ENCODE data around the gene SNX8. TPM values are rescaled to one million over a fixed set of nuclear protein-coding genes. Genes with fewer than 3 reads are reported as not detected.

SNX8 gene
- total RNA-seq, 2 experiments from 2014 or later: 12.1 to 42.0 TPM

DNA sequence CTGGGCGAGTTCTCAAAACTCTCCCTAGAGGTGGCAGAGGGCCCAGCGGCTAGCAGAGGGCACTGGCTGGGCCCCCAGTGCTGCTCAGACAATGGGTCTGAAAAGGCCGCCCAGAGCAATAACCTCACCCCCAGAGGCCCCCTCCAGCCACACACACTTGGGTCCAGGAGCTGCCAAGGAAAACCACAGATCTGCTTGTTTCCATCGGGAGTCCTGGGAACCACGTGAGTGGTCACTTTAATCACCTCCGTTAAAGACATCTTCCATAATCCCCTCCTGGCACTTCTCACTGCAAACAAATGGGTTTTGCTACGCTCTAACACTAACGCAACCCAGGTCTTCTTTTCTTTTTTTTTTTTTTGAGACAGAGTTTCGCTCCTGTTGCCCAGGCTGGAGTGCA lies 42.2 kb downstream of the SNX8 start:
- Histone ChIP-seq H3K4me3 (ENCODE audit: low read depth, low read length, poor library complexity, severe bottlenecking) (no peak overlapping the region), H3K4me2 (ENCODE audit: low read length) (no peak overlapping the region), H2AFZ (ENCODE audit: low read length) (no peak overlapping the region), H3K9me3 (ENCODE audit: low read length) (no peaks in the 10 kb centered on the region), H3K79me2 (ENCODE audit: insufficient read depth, low read depth, low read length) (no peaks in the 10 kb centered on the region), H3K4me1 (ENCODE audit: insufficient read depth, low read length, poor library complexity, severe bottlenecking) (no peaks in the 10 kb centered on the region), H3K36me3 (ENCODE audit: insufficient read depth, low read length) (peaks cover 20% of the 10 kb centered on the region), H3K9me2 (ENCODE audit: insufficient read depth, low read length) (no peaks in the 10 kb centered on the region), H4K20me1 (ENCODE audit: insufficient read depth, low read length) (no peaks in the 10 kb centered on the region), H3K27ac (ENCODE audit: low read depth, low read length, poor library complexity, severe bottlenecking) (no peak overlapping the region)
- CTCF ChIA-PET (ENCODE audit: unreplicated experiment): no interaction called here
- TF ChIP-seq, protein P1, sequence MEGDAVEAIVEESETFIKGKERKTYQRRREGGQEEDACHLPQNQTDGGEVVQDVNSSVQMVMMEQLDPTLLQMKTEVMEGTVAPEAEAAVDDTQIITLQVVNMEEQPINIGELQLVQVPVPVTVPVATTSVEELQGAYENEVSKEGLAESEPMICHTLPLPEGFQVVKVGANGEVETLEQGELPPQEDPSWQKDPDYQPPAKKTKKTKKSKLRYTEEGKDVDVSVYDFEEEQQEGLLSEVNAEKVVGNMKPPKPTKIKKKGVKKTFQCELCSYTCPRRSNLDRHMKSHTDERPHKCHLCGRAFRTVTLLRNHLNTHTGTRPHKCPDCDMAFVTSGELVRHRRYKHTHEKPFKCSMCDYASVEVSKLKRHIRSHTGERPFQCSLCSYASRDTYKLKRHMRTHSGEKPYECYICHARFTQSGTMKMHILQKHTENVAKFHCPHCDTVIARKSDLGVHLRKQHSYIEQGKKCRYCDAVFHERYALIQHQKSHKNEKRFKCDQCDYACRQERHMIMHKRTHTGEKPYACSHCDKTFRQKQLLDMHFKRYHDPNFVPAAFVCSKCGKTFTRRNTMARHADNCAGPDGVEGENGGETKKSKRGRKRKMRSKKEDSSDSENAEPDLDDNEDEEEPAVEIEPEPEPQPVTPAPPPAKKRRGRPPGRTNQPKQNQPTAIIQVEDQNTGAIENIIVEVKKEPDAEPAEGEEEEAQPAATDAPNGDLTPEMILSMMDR (conservative IDR thresholded peaks at IDR 0.05; ENCODE audit: low read length): no peak
- TF ChIP-seq EZH2phosphoT487 (IDR thresholded peaks at IDR 0.05; ENCODE audit: borderline replicate concordance, low read depth, low read length): no peak
- intact Hi-C loops (cut with micrococcal nuclease; ENCODE audit: unreplicated experiment): no loop called here
- DNase-seq (ENCODE audit: low spot score): no peak
- no TSS peak for BruUV-seq (replicated peaks)
- POLR2A ChIA-PET: no interaction called here

DNA sequence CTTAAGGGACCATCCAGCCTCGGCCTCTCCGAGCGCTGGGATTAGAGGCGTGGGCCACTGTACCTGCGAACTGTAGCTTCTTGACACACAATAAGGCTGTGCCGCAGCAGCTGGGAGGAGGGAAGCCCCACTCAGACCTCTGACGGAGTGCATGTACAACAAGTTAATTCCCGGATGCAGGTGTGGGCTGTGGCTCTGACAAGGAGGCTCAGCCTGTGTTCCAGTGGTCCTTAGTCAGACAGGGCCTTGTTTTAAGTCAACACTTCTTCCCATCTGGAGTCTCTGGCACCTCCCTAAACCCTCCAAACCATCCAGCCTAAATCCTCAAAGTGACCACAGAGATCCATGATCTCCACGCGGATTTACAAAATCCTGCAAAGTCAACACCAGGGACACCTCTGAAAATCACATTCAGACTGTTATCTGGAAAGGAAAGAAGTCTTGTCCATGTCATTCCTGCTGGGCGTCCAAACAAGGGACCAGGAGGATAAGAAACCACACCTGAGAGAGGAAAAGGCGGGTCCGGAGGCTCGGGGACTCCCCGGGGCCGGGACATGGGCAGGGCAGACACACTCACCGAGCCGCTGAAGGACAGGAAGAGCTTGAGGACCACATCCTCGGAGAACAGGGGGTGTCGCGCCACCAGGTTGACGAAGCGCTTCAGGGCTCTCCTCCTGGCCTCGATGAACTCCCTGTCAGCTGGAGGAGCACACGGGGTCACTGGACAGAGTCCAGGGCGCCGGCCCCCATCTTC lies 42.8 kb downstream of the SNX8 start:
- no TSS peak for BruUV-seq (replicated peaks)
- intact Hi-C loops (cut with micrococcal nuclease; ENCODE audit: unreplicated experiment): no loop called here

DNA sequence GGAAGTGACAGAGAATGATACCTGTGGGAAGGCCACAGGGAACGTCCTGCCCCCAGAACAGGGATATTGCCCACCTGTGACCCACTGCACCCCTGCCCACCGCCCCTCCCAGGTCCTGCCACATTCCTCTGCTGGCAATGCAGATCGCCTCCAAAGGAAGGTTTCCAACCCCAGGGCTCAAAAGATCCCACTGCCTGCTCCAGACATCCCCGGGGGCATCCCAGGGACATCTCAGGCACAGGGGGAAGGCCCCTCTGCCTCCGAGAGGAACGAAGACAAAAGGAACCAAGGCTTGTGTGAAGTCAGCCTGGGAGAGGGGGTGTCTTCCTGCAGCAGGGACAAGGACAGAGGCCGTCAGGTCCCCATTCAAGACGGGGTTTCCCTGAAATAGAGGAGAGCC lies 43.7 kb downstream of the SNX8 start:
- BruUV-seq (replicated peaks): no TSS peak
- POLR2A ChIA-PET: no interaction called here
- no peaks in the 10 kb centered on the region for H3K9me2 ChIP-seq (ENCODE audit: insufficient read depth, low read length)
- no peaks in the 10 kb centered on the region for H4K20me1 ChIP-seq (ENCODE audit: insufficient read depth, low read length)
- H2AFZ ChIP-seq (ENCODE audit: low read length): no peak overlapping the region
- no peak overlapping the region for H3K27ac ChIP-seq (ENCODE audit: low read depth, low read length, poor library complexity, severe bottlenecking)
- H3K79me2 ChIP-seq (ENCODE audit: insufficient read depth, low read depth, low read length): no peaks in the 10 kb centered on the region
- no peaks in the 10 kb centered on the region for H3K9me3 ChIP-seq (ENCODE audit: low read length)
- CTCF ChIA-PET (ENCODE audit: unreplicated experiment): no interaction called here
- no peaks in the 10 kb centered on the region for H3K4me1 ChIP-seq (ENCODE audit: insufficient read depth, low read length, poor library complexity, severe bottlenecking)
- no peak for DNase-seq (ENCODE audit: low spot score)
- H3K36me3 ChIP-seq (ENCODE audit: insufficient read depth, low read length): peaks cover 20% of the 10 kb centered on the region
- H3K4me3 ChIP-seq (ENCODE audit: low read depth, low read length, poor library complexity, severe bottlenecking): no peak overlapping the region
- no peak overlapping the region for H3K4me2 ChIP-seq (ENCODE audit: low read length)
- TF ChIP-seq, protein P1 (conservative IDR thresholded peaks at IDR 0.05; ENCODE audit: low read length): no peak
- no peak for TF ChIP-seq EZH2phosphoT487 (IDR thresholded peaks at IDR 0.05; ENCODE audit: borderline replicate concordance, low read depth, low read length)
- intact Hi-C loops (cut with micrococcal nuclease; ENCODE audit: unreplicated experiment): no loop called here

More for the DNA sequence above, 42.8 kb downstream of the SNX8 start:
- H3K9me2 ChIP-seq (ENCODE audit: insufficient read depth, low read length): no peaks in the 10 kb centered on the region
- peaks cover 20% of the 10 kb centered on the region for H3K36me3 ChIP-seq (ENCODE audit: insufficient read depth, low read length)
- H3K9me3 ChIP-seq (ENCODE audit: low read length): no peaks in the 10 kb centered on the region
- no peak overlapping the region for H3K4me2 ChIP-seq (ENCODE audit: low read length)
- DNase-seq (ENCODE audit: low spot score): no peak
- H3K4me3 ChIP-seq (ENCODE audit: low read depth, low read length, poor library complexity, severe bottlenecking): no peak overlapping the region
- no peaks in the 10 kb centered on the region for H3K79me2 ChIP-seq (ENCODE audit: insufficient read depth, low read depth, low read length)
- no peak overlapping the region for H3K27ac ChIP-seq (ENCODE audit: low read depth, low read length, poor library complexity, severe bottlenecking)
- H4K20me1 ChIP-seq (ENCODE audit: insufficient read depth, low read length): no peaks in the 10 kb centered on the region
- CTCF ChIA-PET (ENCODE audit: unreplicated experiment): no interaction called here
- POLR2A ChIA-PET: no interaction called here
- no peak overlapping the region for H2AFZ ChIP-seq (ENCODE audit: low read length)
- TF ChIP-seq, protein P1 (conservative IDR thresholded peaks at IDR 0.05; ENCODE audit: low read length): no peak
- no peak for TF ChIP-seq EZH2phosphoT487 (IDR thresholded peaks at IDR 0.05; ENCODE audit: borderline replicate concordance, low read depth, low read length)
- H3K4me1 ChIP-seq (ENCODE audit: insufficient read depth, low read length, poor library complexity, severe bottlenecking): no peaks in the 10 kb centered on the region

Data from OCI-LY7 (cell line).